Stimulated activated naive CD8-positive, alpha-beta T cell treated with anti-CD3 and anti-CD28 coated beads, Interleukin-15, amount 100 ng/mL, for 72 hours (primary cell): ENCODE measurements around the gene FAM222B.
A peak's percentile ranks its signal among the peaks of the same experiment; 100 is the strongest.

ENCODE experiments used
- ATAC-seq: fragments of 150-1000 bp; cut with Tn5 transposase; 2 replicates; pipeline ENCODE4 v1.10.0; 2021; ENCODE audit warnings: mild to moderate bottlenecking, moderate library complexity
- DNase-seq, 2 donors: peaks; one replicate each; pipeline ENCODE4 v3.0.0; 2021 to 2022
- H3K27ac Mint-ChIP-seq, 2 donors: one replicate each; pipeline ENCODE4 v1.8.0; 2022; ENCODE audit warnings: mild to moderate bottlenecking in 2 of 2, mixed read lengths in 2 of 2, moderate library complexity in 2 of 2
- H3K27me3 Mint-ChIP-seq: one replicate; pipeline ENCODE4 v1.8.0; 2022; ENCODE audit warnings: mixed read lengths
- H3K4me1 Mint-ChIP-seq: one replicate; pipeline ENCODE4 v1.8.0; 2022; ENCODE audit warnings: mild to moderate bottlenecking, mixed read lengths
- H3K4me3 Mint-ChIP-seq, 2 donors: one replicate each; pipeline ENCODE4 v1.8.0; 2022; ENCODE audit warnings: mild to moderate bottlenecking in 2 of 2, mixed read lengths in 2 of 2, moderate library complexity in 1 of 2
- H3K9me3 Mint-ChIP-seq, 2 donors: one replicate each; pipeline ENCODE4 v1.8.0; 2022; ENCODE audit warnings: mixed read lengths in 2 of 2

FAM222B gene

GRCh38 chr17:28842282-28843012 is at the start of gene FAM222B:
TSS of gene FAM222B (minus strand) at chr17:28842790. CDS start at chr17:28766667, 76,123 bp downstream.
- ATAC-seq = peak; percentile 99
- Mint-ChIP-seq H3K9me3 (no peaks in the 10 kb centered on the region), H3K27me3 (no peaks in the 10 kb centered on the region), H3K4me1 (peaks cover 26% of the 10 kb centered on the region), H3K4me3 (peak within 1 kb of the TSS; percentile 96 to 99), H3K27ac (peak within 1 kb of the TSS; percentile 96 to 97)
- peak; percentile 87 to 91 for DNase-seq

GRCh38 chr17:28892024-28892423 is 49.4 kb upstream of the FAM222B start:
- Mint-ChIP-seq H3K9me3 (no peaks in the 10 kb centered on the region), H3K27ac (peak overlapping the region; percentile 95 to 97), H3K4me3 (peak overlapping the region; percentile 36 to 60), H3K4me1 (peaks cover 82% of the 10 kb centered on the region), H3K27me3 (no peaks in the 10 kb centered on the region)
- DNase-seq (no peak), ATAC-seq (no peak)

- Mint-ChIP-seq H3K27ac (peak overlapping the region in 1 of 2 donors; percentile 97), H3K4me3 (no peak overlapping the region), H3K9me3 (no peaks in the 10 kb centered on the region), H3K4me1 (peaks cover 82% of the 10 kb centered on the region), H3K27me3 (no peaks in the 10 kb centered on the region)
- DNase-seq = no peak
- ATAC-seq = no peak
Observed at GRCh38 chr17:28891201-28891600, 48.6 kb upstream of the FAM222B start.

- Mint-ChIP-seq H3K4me1 (peaks cover 81% of the 10 kb centered on the region), H3K4me3 (no peak overlapping the region)
- no peak for ATAC-seq
Observed at GRCh38 chr17:28889996-28890395, 47.4 kb upstream of the FAM222B start.

GRCh38 chr17:28888832-28889231 is 46.2 kb upstream of the FAM222B start:
- Mint-ChIP-seq H3K27me3 (no peaks in the 10 kb centered on the region), H3K4me3 (no peak overlapping the region), H3K27ac (peak overlapping the region; percentile 49 to 81), H3K4me1 (peaks cover 79% of the 10 kb centered on the region), H3K9me3 (no peaks in the 10 kb centered on the region)
- no peak for ATAC-seq
- DNase-seq = no peak

More at GRCh38 chr17:28889996-28890395, 47.4 kb upstream of the FAM222B start:
- DNase-seq = no peak
- Mint-ChIP-seq H3K9me3 (no peaks in the 10 kb centered on the region), H3K27ac (peak overlapping the region; percentile 78 to 94), H3K27me3 (no peaks in the 10 kb centered on the region)

GRCh38 chr17:28887871-28888471 is 45.4 kb upstream of the FAM222B start:
- DNase-seq = no peak
- H3K4me3 Mint-ChIP-seq = no peak overlapping the region
- H3K27ac Mint-ChIP-seq = no peak overlapping the region
- ATAC-seq = no peak
- H3K9me3 Mint-ChIP-seq = no peaks in the 10 kb centered on the region
- peaks cover 71% of the 10 kb centered on the region for H3K4me1 Mint-ChIP-seq
- H3K27me3 Mint-ChIP-seq = no peaks in the 10 kb centered on the region

GRCh38 chr17:28885951-28886350 is 43.4 kb upstream of the FAM222B start:
- DNase-seq = no peak
- no peak for ATAC-seq
- Mint-ChIP-seq H3K27me3 (no peaks in the 10 kb centered on the region), H3K4me1 (peaks cover 51% of the 10 kb centered on the region), H3K4me3 (no peak overlapping the region), H3K9me3 (no peaks in the 10 kb centered on the region), H3K27ac (no peak overlapping the region)

GRCh38 chr17:28885363-28885762 is 42.8 kb upstream of the FAM222B start:
- Mint-ChIP-seq H3K4me1 (peaks cover 45% of the 10 kb centered on the region), H3K27me3 (no peaks in the 10 kb centered on the region), H3K4me3 (no peak overlapping the region), H3K9me3 (no peaks in the 10 kb centered on the region), H3K27ac (no peak overlapping the region)
- ATAC-seq (no peak), DNase-seq (no peak)

GRCh38 chr17:28883967-28884702 is 41.5 kb upstream of the FAM222B start:
- H3K4me1 Mint-ChIP-seq = peaks cover 36% of the 10 kb centered on the region
- H3K27ac Mint-ChIP-seq = peak overlapping the region in 1 of 2 donors; percentile 56

GRCh38 chr17:28882154-28882895 is 39.7 kb upstream of the FAM222B start:
- peaks cover 36% of the 10 kb centered on the region for H3K4me1 Mint-ChIP-seq
- H3K27ac Mint-ChIP-seq = no peak overlapping the region
- no peaks in the 10 kb centered on the region for H3K9me3 Mint-ChIP-seq
- no peak for DNase-seq
- no peak for ATAC-seq
- H3K27me3 Mint-ChIP-seq = no peaks in the 10 kb centered on the region
- H3K4me3 Mint-ChIP-seq = no peak overlapping the region

More at GRCh38 chr17:28883967-28884702, 41.5 kb upstream of the FAM222B start:
- Mint-ChIP-seq H3K4me3 (no peak overlapping the region), H3K27me3 (no peaks in the 10 kb centered on the region), H3K9me3 (no peaks in the 10 kb centered on the region)
- DNase-seq (no peak), ATAC-seq (no peak)

- DNase-seq = no peak
- Mint-ChIP-seq H3K4me3 (no peak overlapping the region), H3K9me3 (no peaks in the 10 kb centered on the region), H3K27ac (no peak overlapping the region), H3K4me1 (peaks cover 43% of the 10 kb centered on the region), H3K27me3 (no peaks in the 10 kb centered on the region)
- ATAC-seq = no peak
Observed at GRCh38 chr17:28881533-28882056, 39.0 kb upstream of the FAM222B start.

- Mint-ChIP-seq H3K27me3 (no peaks in the 10 kb centered on the region), H3K4me3 (no peak overlapping the region), H3K9me3 (no peaks in the 10 kb centered on the region)
Observed at GRCh38 chr17:28880572-28880945, 38.0 kb upstream of the FAM222B start.

GRCh38 chr17:28879886-28880571 is 37.4 kb upstream of the FAM222B start:
- H3K27ac Mint-ChIP-seq = peak overlapping the region in 1 of 2 donors; percentile 28
- ATAC-seq (no peak), DNase-seq (no peak)
- H3K9me3 Mint-ChIP-seq = no peaks in the 10 kb centered on the region
- peaks cover 45% of the 10 kb centered on the region for H3K4me1 Mint-ChIP-seq
- H3K4me3 Mint-ChIP-seq = no peak overlapping the region
- no peaks in the 10 kb centered on the region for H3K27me3 Mint-ChIP-seq

More at GRCh38 chr17:28880572-28880945, 38.0 kb upstream of the FAM222B start:
- DNase-seq (no peak), ATAC-seq (no peak)
- Mint-ChIP-seq H3K4me1 (peaks cover 46% of the 10 kb centered on the region), H3K27ac (no peak overlapping the region)

GRCh38 chr17:28878981-28879380 is 36.4 kb upstream of the FAM222B start:
- DNase-seq (peak in 1 of 2 donors; percentile 35), ATAC-seq (peak; percentile 56)
- Mint-ChIP-seq H3K4me3 (no peak overlapping the region), H3K27me3 (no peaks in the 10 kb centered on the region), H3K27ac (no peak overlapping the region), H3K4me1 (peaks cover 42% of the 10 kb centered on the region), H3K9me3 (no peaks in the 10 kb centered on the region)
